HG03558 (cell line): ENCODE data around the gene PDCD11.
"Not testable (repeated sequence)": the region's sequence is repeated elsewhere in the genome, so short reads cannot be mapped to it uniquely, and the experiment has no call there.

Source experiments
- ATAC-seq: cut with Tn5 transposase; IDR thresholded peaks from one replicate; pipeline ENCODE4 v1.9.1; 2021; ENCODE audit warnings: moderate number of reproducible peaks; ENCODE audit not compliant: unreplicated experiment; ENCODE audit errors: extremely low read depth

PDCD11 gene

DNA sequence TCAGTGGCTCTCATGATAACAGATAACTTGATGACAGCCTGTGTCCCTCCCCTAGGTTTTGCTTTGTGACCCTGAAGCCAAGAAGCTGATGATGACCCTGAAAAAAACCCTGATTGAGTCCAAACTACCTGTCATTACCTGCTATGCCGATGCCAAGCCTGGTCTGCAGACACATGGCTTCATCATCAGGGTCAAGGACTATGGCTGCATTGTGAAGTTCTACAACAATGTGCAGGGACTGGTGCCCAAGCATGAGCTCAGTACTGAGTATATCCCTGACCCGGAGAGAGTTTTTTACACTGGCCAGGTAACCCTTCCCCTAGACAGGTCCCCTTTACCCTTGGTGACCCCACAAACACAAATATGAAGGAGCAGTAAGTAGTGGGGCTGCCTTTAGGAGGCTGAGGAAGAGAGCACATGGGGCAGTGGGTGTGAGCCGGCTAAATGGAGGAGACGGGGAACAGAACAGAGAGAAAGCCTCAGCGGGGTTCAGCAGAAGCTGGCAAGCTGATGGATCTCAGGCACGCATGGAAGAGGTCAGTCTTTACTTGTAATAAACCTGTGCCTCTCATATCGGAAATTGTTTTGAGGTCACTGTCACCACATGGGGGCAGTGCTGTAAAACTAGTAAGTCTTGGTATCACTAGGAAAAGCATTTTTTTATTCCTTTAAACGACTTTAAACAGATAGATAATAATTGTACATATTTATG, 20.2 kb downstream of the PDCD11 start:
- ATAC-seq: no peak

DNA sequence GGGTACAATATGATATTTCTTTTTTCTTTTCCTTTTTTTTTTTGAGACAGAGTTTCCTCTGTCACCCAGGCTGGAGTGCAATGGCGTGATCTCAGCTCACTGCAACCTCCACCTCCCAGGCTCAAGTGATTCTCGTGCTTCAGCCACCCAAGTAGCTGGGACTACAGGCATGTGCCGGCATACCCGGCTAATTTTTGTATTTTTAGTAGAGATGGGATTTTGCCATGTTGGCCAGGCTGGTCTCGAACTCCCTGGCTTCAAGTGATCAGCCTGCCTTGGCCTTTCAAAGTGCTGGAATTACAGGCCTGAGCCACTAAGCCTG, 20.7 kb downstream of the PDCD11 start:
- not testable (repeated sequence) for ATAC-seq

DNA sequence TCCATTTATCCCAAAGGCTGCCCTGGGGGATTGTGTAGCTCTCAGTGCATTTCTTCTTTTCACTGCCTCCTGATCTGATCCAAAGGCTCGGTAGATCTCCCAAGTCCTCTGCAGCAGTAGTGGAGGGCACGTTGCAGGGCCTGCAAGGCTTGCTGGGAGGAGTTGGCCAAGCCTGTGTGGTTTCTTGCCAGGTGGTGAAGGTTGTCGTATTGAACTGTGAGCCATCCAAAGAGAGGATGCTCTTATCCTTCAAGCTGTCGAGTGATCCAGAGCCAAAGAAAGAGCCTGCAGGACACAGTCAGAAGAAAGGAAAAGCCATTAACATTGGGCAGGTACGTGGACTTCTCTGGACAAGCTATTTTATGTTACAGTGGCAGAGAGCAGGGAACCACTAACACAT, 21.2 kb downstream of the PDCD11 start:
- no peak for ATAC-seq

DNA sequence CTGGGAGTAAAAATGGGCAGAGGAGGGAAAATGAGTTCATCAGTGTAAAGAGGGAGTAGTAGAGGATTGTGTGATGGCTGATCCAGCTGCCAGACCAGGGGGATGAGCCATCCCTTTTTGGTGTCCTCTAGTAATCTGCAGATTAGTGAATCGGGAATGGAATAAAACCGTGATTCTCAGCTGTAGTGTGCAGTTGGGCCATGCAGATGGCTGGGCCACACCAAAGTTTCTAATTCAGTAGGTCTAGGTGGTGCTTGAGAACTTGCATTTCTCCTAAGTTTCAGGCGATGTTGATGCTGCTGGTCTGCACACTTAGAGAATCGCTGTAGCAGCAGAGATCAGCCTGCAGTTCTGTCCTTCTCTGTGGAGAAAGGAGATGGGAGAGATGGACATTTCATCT, 22.7 kb downstream of the PDCD11 start:
- no peak for ATAC-seq

DNA sequence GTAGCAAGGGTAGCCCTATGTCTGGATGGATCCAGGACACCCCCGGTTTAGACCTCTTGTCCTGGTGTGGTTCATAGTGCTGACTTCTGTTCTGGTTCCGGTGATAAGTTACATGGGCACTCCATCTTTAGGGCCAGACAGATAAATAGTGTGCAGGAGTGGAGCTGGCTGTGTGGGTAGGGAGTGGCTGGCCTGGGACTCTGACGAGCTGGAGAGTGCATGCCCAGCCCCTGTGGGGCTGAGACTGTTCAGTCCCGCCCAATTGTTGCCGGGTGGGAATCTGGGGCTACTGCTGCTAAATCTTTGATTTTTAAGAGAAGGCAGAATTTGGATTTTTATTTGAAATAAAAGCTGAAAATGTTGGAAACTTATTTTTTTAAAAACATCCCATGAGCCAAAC, 27.3 kb downstream of the PDCD11 start:
- ATAC-seq: no peak

DNA sequence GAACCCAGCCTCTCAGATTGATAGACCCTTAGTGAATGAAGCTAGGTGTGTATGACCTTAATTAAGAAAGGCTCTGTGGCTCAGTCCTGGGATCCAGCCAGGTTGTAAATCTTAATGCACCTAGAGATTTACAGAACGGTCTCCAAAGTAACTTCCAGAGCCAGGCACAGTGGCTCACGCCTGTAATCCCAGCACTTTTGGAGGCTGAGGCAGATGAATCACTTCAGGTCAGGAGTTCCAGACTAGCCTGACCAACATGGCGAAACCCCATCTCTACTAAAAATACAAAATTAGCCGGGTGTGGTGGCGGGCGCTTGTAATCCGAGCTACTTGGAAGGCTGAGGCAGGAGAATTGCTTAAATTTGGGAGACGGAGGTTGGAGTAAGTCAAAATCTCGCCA, 31.4 kb downstream of the PDCD11 start:
- ATAC-seq: no peak

DNA sequence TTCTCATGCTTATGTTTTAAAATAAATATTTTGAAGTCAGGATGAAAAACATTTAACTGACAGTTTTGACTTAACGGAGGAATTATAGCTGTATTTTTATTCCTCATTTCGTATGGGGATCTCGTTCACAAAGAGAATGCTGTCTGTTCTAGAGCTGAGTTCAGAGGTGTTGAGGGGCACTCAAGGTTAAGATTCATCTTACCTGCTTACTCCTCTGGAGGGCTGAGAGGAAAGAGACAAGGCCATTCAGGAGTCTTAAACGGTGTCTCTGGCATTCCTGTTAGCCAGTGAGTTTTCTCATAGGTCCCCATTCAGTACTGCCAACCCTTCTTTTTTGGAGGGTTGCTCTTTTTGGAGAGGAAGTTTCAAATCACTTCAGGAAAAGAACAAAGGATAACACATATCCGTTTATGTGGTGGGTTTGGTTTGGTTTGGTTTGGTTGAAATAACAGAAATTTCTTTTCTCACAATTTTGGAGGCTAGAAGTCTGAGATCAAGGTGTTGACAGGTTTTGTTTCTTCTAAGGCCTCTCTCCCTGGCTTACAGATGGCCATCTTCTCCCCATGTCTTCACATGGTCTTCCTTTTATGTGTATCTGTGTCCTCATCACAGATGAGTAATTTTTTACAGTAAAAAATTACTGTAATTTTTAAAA, 32.7 kb downstream of the PDCD11 start:
- no peak for ATAC-seq

DNA sequence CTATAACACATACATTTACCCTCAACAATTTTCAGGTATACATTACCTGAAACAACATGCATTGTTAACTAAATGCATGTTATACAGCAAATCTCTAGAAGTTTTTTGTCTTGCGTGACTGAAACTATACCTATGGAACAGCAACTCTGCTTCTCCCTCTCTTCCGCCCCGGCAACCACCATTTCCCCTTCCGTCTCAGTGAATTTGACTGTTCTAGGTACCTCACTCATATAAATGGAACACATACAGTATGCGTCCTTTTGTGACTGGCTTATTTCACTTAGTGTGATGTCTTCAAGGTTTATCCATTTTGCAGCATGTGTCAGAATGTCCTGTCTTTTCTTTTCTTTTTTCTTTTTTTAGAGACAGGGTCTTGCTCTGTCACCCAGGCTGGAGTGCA, 33.2 kb downstream of the PDCD11 start:
- ATAC-seq: no peak

DNA sequence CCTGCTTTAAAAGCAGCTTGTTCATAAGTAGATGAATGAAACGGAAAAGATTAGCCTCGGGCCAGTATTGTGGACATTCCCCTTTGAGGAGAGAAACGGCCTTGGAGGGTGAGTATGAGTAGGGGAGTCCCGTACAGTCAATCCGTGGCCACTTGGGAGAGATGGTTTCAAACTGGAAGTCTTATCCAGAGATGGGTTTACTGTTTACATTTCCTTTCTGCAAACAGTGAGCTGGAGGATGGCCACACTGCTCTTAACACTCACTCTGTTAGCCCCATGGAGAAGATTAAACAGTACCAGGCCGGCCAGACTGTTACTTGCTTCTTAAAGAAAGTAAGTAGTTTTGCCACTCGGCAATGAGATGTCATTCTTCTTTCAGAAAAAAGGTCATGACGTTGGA, 35.5 kb downstream of the PDCD11 start:
- no peak for ATAC-seq

DNA sequence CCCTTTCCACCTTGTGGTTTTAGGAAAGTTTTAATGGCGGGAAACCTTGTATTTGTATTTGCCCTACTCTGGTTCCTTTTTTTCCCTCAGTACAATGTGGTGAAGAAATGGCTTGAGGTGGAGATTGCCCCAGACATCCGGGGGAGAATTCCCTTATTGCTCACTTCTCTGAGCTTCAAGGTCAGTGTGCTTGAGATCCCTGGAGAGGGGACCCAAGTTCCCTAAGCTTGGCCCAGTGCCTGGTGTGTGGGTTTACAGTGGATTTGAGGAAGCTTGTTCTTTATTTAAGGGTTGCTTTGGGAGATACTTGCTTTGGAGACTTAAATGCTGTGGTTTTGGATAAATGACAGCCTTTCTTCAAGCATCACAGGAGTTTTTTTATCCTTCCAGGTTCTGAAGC, 37.4 kb downstream of the PDCD11 start:
- no peak for ATAC-seq

DNA sequence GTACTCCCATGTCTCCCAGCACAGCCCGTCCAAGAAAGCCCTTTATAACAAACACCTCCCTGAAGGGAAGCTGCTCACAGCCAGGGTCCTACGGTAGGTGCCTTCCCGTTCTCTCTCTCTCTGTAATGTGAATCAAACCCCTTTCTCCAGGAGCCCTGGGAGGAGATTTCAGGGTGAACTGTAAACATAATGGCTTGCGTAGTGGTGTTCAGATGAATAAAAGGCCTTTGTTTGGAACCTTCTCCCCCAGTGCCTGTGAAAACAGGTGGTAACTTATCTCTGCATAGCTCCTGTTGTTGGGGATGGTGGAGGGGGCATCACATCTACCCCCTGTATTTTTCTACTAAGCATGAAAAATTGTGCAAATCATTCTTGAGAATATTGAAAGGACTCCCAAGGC, 43.4 kb downstream of the PDCD11 start:
- no peak for ATAC-seq

DNA sequence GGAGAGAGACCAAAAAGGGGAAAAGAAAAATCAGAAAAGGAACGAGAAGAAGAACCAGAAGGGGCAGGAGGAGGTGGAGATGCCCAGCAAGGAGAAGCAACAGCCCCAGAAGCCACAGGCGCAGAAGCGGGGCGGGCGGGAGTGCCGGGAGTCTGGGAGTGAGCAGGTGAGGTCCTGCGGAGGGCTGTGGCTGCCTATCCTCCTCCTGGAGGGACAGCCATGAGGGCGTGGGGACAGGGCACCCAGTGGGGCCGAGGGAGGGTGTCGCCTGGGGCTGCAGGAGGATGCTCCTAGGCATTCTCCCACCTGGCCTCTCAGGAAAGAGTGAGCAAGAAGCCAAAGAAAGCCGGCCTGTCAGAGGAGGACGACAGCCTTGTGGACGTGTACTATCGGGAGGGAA, 44.0 kb downstream of the PDCD11 start:
- no peak for ATAC-seq

DNA sequence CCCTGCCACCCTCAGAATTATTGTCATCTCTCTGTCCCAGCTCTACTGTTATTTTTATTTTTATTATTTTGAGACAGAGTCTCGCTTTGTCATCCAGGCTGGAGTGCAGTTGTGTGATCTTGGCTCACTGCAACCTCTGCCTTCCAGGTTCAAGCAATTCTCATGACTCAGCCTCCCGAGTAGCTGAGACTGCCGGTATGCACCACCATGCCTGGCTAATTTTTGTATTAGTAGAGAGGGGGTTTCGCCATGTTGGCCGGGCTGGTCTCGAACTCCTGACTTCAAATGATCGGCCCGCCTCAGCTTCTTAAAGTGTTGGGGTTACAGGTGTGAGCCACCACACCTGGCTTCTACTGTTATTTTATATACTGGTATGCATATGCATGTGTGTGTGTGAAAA, 44.8 kb downstream of the PDCD11 start:
- no peak for ATAC-seq

DNA sequence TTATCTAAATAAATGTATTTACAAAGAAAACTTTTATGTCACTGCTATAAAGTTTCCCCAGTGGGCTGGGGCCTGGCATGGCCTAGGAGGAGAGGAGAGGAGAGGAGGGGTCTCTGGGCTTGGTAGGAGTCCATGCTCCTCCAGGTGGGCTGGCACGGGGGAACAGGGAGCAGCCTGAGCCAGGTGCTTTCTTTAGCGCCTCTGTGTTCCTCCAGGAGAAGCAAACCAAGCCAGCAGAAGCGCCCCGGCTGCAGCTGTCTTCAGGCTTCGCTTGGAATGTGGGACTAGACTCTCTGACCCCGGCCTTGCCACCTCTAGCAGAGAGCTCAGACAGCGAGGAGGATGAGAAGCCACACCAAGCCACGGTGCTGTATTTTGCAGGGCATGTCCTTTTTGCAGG, 45.2 kb downstream of the PDCD11 start:
- ATAC-seq: no peak

DNA sequence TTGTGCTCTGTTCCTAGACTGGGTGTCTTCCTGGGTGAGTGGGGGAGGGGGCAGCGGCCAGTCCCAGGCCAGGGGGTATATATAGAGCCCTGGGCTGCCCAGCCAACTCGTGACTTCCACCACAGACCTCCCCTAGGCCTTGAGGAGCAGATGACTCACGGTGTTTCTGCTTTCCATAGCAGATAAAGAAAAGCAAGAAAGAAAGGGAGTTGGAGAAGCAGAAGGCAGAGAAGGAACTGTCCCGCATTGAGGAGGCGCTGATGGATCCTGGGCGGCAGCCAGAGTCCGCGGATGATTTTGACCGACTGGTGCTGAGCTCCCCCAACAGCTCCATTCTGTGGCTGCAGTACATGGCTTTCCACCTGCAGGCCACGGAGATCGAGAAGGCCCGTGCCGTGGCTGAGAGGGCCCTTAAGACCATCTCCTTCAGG, 45.6 kb downstream of the PDCD11 start:
- no peak for ATAC-seq

DNA sequence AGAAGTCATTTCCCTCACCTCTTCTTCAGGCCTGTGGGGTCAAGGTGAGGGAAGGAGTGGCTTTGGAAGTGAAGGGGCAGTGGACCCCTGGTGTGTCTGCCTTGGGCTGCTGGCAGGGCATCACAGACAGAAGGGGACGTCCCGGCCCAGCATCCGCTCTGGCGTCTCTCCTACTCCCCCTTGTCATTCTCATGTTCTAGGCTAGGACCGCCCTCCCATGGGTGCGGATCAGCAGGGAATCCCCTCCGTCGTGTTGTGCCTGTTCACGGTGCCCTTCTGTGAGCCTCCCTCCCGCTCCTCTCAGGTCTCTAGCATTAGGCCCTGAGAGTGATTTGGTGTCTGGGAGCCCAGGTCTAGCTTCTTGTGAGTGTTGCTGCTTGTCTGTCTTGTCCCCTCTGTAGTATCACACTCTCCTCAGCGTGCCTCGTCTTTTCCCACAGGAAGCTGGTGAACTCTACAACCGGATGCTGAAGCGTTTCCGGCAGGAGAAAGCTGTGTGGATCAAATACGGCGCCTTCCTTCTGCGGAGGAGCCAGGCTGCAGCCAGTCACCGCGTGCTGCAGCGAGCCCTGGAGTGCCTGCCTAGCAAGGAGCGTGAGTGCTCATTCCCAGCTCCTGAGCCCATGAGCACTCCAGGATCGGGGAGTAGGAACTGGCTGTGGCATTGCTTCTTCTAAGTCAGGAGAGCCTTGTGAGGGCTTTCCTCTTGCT, 47.2 kb downstream of the PDCD11 start:
- ATAC-seq: no peak

DNA sequence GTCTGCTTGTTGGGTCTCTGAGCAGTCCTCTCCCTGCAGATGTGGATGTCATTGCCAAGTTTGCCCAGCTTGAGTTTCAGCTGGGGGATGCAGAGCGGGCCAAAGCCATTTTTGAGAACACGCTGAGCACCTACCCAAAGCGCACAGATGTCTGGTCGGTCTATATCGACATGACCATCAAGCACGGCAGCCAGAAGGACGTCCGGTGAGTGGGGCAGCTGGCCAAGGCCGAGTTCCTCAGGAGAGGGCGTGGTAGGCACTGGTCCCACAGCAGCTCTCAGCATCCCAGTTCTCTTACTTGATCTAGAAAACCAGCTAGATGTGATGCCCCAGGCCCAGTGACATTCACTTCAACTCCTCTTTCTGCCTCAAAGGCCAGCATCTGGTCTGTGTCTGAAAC, 48.1 kb downstream of the PDCD11 start:
- no peak for ATAC-seq

DNA sequence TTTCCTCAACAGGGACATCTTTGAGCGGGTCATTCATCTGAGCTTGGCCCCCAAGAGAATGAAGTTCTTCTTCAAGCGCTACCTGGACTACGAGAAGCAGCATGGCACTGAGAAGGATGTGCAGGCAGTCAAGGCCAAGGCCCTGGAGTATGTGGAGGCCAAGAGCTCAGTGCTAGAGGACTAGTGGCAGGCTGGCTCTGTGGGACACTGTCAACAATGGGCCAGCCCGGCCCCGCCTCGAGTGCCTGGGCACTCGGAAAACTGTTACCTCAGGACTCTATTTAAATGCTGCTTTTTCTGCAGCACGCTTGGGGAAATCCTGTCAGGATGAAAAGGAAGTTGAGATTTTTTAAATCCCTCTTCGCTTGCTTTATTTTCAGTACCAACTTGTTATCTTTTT, 48.9 kb downstream of the PDCD11 start:
- ATAC-seq: no peak

DNA sequence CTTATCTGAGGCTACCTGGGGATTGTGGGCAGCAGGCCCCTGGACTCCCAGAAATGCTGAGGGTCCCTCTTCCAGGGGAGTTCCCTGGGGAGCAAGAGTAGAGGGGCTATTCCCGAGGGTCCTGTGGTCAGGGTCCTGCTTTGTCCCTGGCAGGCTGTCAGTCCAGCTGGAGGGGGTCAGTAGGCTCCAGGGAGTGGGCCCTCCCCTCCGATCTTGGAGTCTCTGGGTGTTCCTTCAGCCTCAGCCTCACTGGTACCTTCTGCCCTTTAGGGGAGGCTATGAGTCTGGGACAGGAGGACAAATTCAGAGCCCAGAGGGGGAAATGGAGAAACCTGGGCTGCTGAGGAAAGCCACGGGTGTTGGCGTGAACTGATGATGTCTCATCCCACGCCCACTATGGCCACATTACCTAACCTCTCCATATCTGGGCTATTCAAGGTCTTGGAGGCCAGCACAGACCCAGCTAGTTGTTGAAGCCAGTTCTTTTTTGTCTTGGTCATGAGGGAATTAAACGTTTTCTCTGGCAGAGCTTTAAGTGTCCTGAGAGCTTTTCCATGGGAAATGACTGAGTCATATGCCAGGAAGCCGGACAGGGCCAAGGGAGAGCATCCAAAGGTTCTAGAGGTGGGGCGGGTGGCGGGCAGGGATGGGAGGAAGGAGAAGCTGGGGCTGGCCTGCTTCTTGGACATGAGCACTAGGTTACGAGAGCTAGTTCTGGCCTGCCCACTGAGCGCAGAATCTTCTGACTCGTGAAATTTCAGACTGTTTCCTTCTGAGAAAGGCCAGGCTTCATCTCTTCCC, 49.5 kb downstream of the PDCD11 start:
- no peak for ATAC-seq

DNA sequence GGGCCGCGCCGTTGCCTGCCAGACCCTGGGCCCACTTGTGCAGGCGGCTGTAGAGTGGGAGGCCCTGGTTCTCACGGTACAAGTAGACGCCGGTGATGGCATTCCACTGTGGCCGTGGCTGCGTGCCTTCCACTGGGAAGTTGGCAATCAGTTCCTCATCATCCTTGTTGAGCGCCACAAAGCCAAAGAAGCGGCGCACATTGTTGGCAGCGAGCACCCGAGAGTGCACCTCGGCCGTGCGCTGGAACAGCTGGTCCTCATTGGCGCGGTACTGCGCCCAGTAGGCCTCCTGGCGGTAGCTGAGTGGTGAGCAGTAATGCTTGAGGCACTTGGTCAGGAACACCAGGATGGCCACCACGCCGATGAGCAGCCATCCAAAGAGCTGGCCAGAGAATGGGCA, 50.8 kb downstream of the PDCD11 start:
- ATAC-seq: no peak

DNA sequence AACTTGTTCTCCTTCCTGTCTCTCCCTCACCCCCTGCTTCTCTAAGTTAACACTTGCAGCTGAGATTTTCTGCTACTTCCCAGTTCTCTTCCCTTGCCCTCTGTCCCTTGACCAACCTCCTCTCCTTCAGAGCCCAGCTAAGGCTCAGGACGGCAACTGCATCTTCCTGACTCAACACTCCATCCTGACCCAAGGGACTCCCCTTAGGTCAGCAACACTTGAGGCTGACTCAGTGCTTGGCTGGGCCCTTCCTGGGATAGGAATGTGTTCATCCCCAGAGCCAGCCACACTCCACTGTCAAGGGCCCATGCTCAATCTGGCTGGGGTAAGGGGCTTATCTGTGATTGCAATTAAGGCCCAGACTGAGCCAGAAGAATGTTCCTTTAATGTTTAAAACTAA, 52.3 kb downstream of the PDCD11 start:
- no peak for ATAC-seq
